HepG2 (cell line): ENCODE data around the gene GPR149. TPM values are rescaled to one million over a fixed set of nuclear protein-coding genes. Genes with fewer than 3 reads are reported as not detected.

Experiments
- ATAC-seq: fragments of 200-7000 bp; cut with Tn5 transposase; 3 replicates; pipeline ENCODE4 v1.9.1; 2020; ENCODE audit warnings: mild to moderate bottlenecking, moderate library complexity
- BruUV-seq: library from RNA; stranded (reverse); fragments of 400-500 nt; replicated peaks from 2 replicates; lab custom pipeline; 2021; lab: Mats Ljungman, UMichigan
- CTCF ChIA-PET: fragments of 300-600 bp; formaldehyde crosslinking; extraction: SDS; loops from one replicate; lab custom pipeline; 2021; ENCODE audit warnings: low total read pairs, inconsistent platforms, low intra/inter-chr PET ratio; lab: Yijun Ruan, JAX
- POLR2A ChIA-PET: fragments of 350-600 bp; sonication (Branson Sonifier 250); formaldehyde crosslinking; loops from one replicate; lab custom pipeline; 2020; ENCODE audit warnings: antibody characterized with exemption, inconsistent platforms; lab: Yijun Ruan, JAX
- DNase-seq: peaks from one replicate; pipeline ENCODE4 v3.0.0-alpha.2; 2015; ENCODE audit warnings: low spot score
- FAIRE-seq: peaks from 3 replicates; lab custom pipeline; 2011; peaks lifted over from hg19 to GRCh38; lab: Jason Lieb, UNC
- H2AFZ ChIP-seq: one replicate; pipeline ENCODE4 v1.6.1; 2011; ENCODE audit warnings: low read length, inconsistent platforms
- H3K27ac ChIP-seq: fragments of 300-600 bp; 3 replicates; pipeline ENCODE4 v1.8.0; 2011; ENCODE audit warnings: mixed run types, mild to moderate bottlenecking, mixed read lengths, low read length, inconsistent platforms; ENCODE audit not compliant: insufficient read depth; ENCODE audit errors: extremely low read length
- H3K27me3 ChIP-seq, 2 experiments: fragments of 200-600 bp in 1 of 2; 2 replicates in 1 of 2; 3 replicates in 1 of 2; pipeline versions ENCODE4 v1.6.0 to v1.8.0; 2011; ENCODE audit warnings: low read length in 2 of 2, mild to moderate bottlenecking in 2 of 2, moderate library complexity in 2 of 2, inconsistent platforms in 1 of 2; ENCODE audit not compliant: insufficient read depth in 2 of 2, control insufficient read depth in 1 of 2
- H3K36me3 ChIP-seq, 2 experiments: fragments of 200-600 bp in 1 of 2; replicated peaks in 1 of 2; 2 replicates in 1 of 2; 3 replicates in 1 of 2; pipeline versions ENCODE4 v1.5.1 to v1.8.0; 2011; ENCODE audit warnings: low read length in 2 of 2, inconsistent platforms in 1 of 2; ENCODE audit not compliant: insufficient read depth in 2 of 2, control insufficient read depth in 1 of 2
- H3K4me1 ChIP-seq: 2 replicates; pipeline ENCODE4 v1.5.1; 2012; ENCODE audit warnings: low read length, inconsistent platforms; ENCODE audit not compliant: insufficient read depth
- H3K4me2 ChIP-seq: 2 replicates; pipeline ENCODE4 v1.6.0; 2011; ENCODE audit warnings: low read depth, low read length, inconsistent platforms
- H3K4me3 ChIP-seq, 3 experiments: fragments of 200-600 bp in 1 of 3; sonication (generic), shearing (Covaris generic) in 1 of 3; replicated peaks in 1 of 3; 2 replicates each; pipeline ENCODE4 v1.5.1; 2011 to 2016; ENCODE audit warnings: low read length in 3 of 3, inconsistent platforms in 2 of 3, low read depth in 2 of 3, mild to moderate bottlenecking in 2 of 3, control low read depth in 1 of 3, mixed read lengths in 1 of 3; ENCODE audit not compliant: insufficient read depth in 1 of 3
- H3K79me2 ChIP-seq: one replicate; pipeline ENCODE4 v1.6.1; 2011; ENCODE audit warnings: low read length, inconsistent platforms; ENCODE audit not compliant: insufficient read depth
- H3K9ac ChIP-seq: 2 replicates; pipeline ENCODE4 v1.6.0; 2011; ENCODE audit warnings: mild to moderate bottlenecking, low read depth, low read length, inconsistent platforms; ENCODE audit not compliant: insufficient read depth
- H3K9me3 ChIP-seq: 2 replicates; pipeline ENCODE4 v1.5.1; 2012; ENCODE audit warnings: mild to moderate bottlenecking, low read length
- H4K20me1 ChIP-seq: 2 replicates; pipeline ENCODE4 v1.6.0; 2011; ENCODE audit warnings: inconsistent platforms, mild to moderate bottlenecking, low read length, moderate library complexity; ENCODE audit not compliant: insufficient read depth
- BRCA1 ChIP-seq: sonication (generic); formaldehyde crosslinking; IDR thresholded peaks from 2 replicates; pipeline ENCODE4 v1.4.0; 2020; ENCODE audit warnings: missing genetic modification reagents
- EHMT2 ChIP-seq: fragments of 200-600 bp; sonication (generic); IDR thresholded peaks from 2 replicates; pipeline ENCODE4 v1.7.0; 2017; ENCODE audit warnings: antibody characterized with exemption, low read depth, low read length, borderline replicate concordance
- FOSL2 ChIP-seq: sonication (generic); formaldehyde crosslinking; IDR thresholded peaks from 2 replicates; pipeline ENCODE4 v1.4.0; 2020; ENCODE audit warnings: missing genetic modification reagents
- HHEX ChIP-seq: IDR thresholded peaks from 2 replicates; pipeline ENCODE4 v1.6.1; 2016; ENCODE audit warnings: control low read depth
- KAT8 ChIP-seq: IDR thresholded peaks from 2 replicates; pipeline ENCODE4 v1.6.1; 2016; ENCODE audit warnings: missing genetic modification reagents, missing compliant biosample characterization
- KLF15 ChIP-seq: sonication (generic); formaldehyde crosslinking; IDR thresholded peaks from 2 replicates; pipeline ENCODE4 v1.8.1; 2023; ENCODE audit warnings: borderline replicate concordance, mild to moderate bottlenecking, inconsistent platforms, missing genetic modification reagents, mixed read lengths
- PCBP2 ChIP-seq: fragments of 200-400 bp; formaldehyde crosslinking; optimal IDR thresholded peaks from 2 replicates; pipeline ENCODE3; 2018; ENCODE audit warnings: low read length, low read depth; ENCODE audit not compliant: poor library complexity, severe bottlenecking
- SIX1 ChIP-seq: sonication (generic); formaldehyde crosslinking; IDR thresholded peaks from 2 replicates; pipeline ENCODE4 v1.4.0; 2020; ENCODE audit warnings: missing genetic modification reagents, borderline replicate concordance
- SPEN ChIP-seq: sonication (generic); formaldehyde crosslinking; IDR thresholded peaks from 2 replicates; pipeline ENCODE4 v1.5.1; 2020; ENCODE audit warnings: low read depth, mild to moderate bottlenecking, missing genetic modification reagents
- ZNF12 ChIP-seq: sonication (generic); formaldehyde crosslinking; IDR thresholded peaks from 2 replicates; pipeline ENCODE4 v1.5.0; 2020; ENCODE audit warnings: missing genetic modification reagents
- ZNF33A ChIP-seq: sonication (generic); formaldehyde crosslinking; IDR thresholded peaks from 2 replicates; pipeline ENCODE4 v1.5.1; 2020; ENCODE audit warnings: missing genetic modification reagents, mild to moderate bottlenecking, moderate library complexity, borderline replicate concordance
- ZNF878 ChIP-seq: sonication (generic); formaldehyde crosslinking; IDR thresholded peaks from 2 replicates; pipeline ENCODE4 v1.8.1; 2023; ENCODE audit warnings: mild to moderate bottlenecking, missing genetic modification reagents, moderate library complexity
- WGBS: methylation state at CpG from one replicate; pipeline ENCODE4 v1.1.6; 2017; ENCODE audit warnings: low lambda C conversion rate; 5-methylcytosine and 5-hydroxymethylcytosine counted together
- in situ Hi-C: cut with HindIII; loops from 2 replicates; pipeline ENCODE4 v1.10.0; 2017; ENCODE audit warnings: low pct_unique_long_range_greater_than_20kb; ENCODE audit not compliant: extremely low pct_ligation_motif_present
- intact Hi-C: fragments of 100-400 bp; cut with micrococcal nuclease; formaldehyde crosslinking; loops from one replicate; pipeline ENCODE4 v1.10.0; 2022; ENCODE audit not compliant: unreplicated experiment
- polyA plus RNA-seq, 8 experiments: library from polyadenylated mRNA; depleted of rRNA in 3 of 8; stranded (reverse) in 7 of 8; unstranded in 1 of 8; fragments of >200 nt; fragmentation: Illumina TruSeq in 4 of 8; extraction: Trizol in 4 of 8; gene quantifications; 2 replicates each; pipeline versions ENCODE4 v1.2.1 to v1.2.3, GENCODE V29; 2011 to 2016; ENCODE audit warnings: low read depth in 4 of 8, missing spikeins in 1 of 8, mixed read lengths in 1 of 8; ENCODE audit not compliant: insufficient read depth in 1 of 8
- total RNA-seq, 5 experiments: library from RNA; depleted of rRNA; stranded (reverse); fragments of >200 nt; fragmentation: Illumina TruSeq; extraction: Trizol; gene quantifications; 2 replicates each; pipeline ENCODE4 v1.2.3, GENCODE V29; 2016; ENCODE audit warnings: low read depth in 1 of 5
- TF ChIP-seq, protein P1 (sequence below): sonication (generic); formaldehyde crosslinking; IDR thresholded peaks from 2 replicates; pipeline ENCODE4 v1.9.0; 2022; ENCODE audit warnings: missing genetic modification reagents, mild to moderate bottlenecking, borderline replicate concordance
- TF ChIP-seq, protein P2 (sequence below): sonication (generic); formaldehyde crosslinking; IDR thresholded peaks from 2 replicates; pipeline ENCODE4 v1.4.0; 2020; ENCODE audit warnings: missing genetic modification reagents
- TF ChIP-seq, protein P3 (sequence below): sonication (generic); formaldehyde crosslinking; IDR thresholded peaks from 2 replicates; pipeline ENCODE4 v1.5.0; 2020; ENCODE audit warnings: mild to moderate bottlenecking, missing genetic modification reagents, moderate library complexity

The GPR149 gene
- total and polyA plus RNA-seq, 2 of the 13 experiments (the other 11 are each of a cell fraction or from before 2014, with no cell fraction given): not detected

DNA sequence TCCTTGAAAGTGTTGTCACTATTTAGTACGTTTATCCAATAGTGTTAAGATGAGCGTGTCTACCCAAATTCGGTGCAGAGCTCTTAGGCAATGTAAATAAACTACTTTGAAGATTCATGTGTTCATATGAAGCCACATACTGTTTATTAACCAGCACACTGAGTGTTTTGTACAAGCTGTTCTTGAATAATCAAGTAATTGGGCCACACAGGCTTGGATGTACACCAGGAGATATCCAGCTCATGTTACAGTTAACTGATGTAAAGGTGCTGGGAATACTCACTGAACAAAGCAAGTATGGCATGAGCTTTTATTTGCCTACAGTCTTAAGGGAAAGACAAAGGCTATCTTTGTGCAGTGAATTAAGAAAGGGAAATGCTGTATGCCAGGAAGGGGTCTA is 105.1 kb downstream of the GPR149 start (continued):
- TF ChIP-seq PCBP2 (no peak), ZNF878 (0 out of 2 replicates have a peak, but pooled peaks have one; percentile 9)
- TF ChIP-seq, protein P1, sequence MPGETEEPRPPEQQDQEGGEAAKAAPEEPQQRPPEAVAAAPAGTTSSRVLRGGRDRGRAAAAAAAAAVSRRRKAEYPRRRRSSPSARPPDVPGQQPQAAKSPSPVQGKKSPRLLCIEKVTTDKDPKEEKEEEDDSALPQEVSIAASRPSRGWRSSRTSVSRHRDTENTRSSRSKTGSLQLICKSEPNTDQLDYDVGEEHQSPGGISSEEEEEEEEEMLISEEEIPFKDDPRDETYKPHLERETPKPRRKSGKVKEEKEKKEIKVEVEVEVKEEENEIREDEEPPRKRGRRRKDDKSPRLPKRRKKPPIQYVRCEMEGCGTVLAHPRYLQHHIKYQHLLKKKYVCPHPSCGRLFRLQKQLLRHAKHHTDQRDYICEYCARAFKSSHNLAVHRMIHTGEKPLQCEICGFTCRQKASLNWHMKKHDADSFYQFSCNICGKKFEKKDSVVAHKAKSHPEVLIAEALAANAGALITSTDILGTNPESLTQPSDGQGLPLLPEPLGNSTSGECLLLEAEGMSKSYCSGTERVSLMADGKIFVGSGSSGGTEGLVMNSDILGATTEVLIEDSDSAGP (CRISPR knock-in tag): no peak

DNA sequence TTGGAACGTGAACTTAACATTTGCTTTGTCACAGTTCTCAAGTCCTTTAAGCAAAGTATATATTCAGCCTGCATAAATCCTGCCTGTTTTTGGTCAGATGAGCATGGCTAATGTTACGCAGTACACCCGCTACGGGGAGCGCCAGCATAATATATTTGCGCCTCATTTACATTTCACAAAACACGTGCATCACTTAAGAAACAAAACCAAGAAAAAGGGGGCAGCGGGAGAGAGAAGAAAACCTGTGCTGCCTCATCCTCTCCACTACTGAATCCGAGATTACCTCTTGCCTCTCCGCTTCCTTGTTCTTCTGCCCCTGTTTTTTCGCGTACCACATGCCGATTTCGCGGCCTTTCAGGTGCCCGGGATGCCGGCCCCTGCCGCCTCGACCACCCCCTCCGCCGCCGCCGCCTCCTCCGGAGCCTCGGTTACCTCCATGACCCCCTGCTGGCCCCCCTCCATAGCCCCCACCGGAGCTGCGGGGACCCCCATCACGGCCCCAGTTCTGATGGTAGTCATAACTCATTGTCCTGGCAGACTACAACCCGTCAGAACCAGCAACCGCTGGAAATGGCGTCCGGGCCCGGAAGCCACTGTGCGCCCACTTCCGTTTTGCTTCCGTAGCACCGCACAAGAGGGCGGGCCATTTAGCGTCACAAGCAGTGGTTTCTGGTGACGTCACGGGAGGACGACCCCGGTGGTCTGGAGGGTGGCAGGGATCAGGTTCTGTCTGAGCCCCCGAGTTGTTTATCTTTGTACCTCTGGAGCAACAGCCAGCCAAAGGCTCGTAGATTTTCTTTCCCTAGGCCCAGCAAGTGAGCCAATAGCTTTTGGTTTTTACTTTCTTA is 105.9 kb downstream of the GPR149 start, which contains the start of gene DHX36:
Gene DHX36, minus strand, starts transcription at position 597 of the 848 bp plus-strand sequence. Its CDS starts 71 bp downstream, at position 526.
- no peaks in the 10 kb centered on the region; a peak in 1 of 5 replicates for H3K27me3 ChIP-seq
- H2AFZ ChIP-seq: peak within 1 kb of the TSS; percentile 97
- peak; percentile 83 for FAIRE-seq
- H3K9me3 ChIP-seq: no peaks in the 10 kb centered on the region
- under 1% methylated on average over 32 of the region's 45 CpGs for WGBS
- peak; percentile 80 for DNase-seq
- peak within 1 kb of the TSS; percentile 79 for H3K27ac ChIP-seq
- H3K9ac ChIP-seq: peak within 1 kb of the TSS; percentile 91
- H4K20me1 ChIP-seq: peaks cover 11% of the 10 kb centered on the region
- H3K4me2 ChIP-seq: peak within 1 kb of the TSS; percentile 82
- peak; percentile 97 for ATAC-seq
- H3K36me3 ChIP-seq: peaks cover 0 to 1% of the 10 kb centered on the region in 2 experiments; a peak in 1 of 5 replicates
- no TSS peak for BruUV-seq
- CTCF ChIA-PET: no interaction called here
- H3K4me3 ChIP-seq: peak within 1 kb of the TSS; percentile 65 to 92 (median 83)
- in situ Hi-C loops (no loop called here), intact Hi-C loops (no loop called here)
- peaks cover 49% of the 10 kb centered on the region for H3K79me2 ChIP-seq
- POLR2A ChIA-PET: no interaction called here
- peaks cover 48% of the 10 kb centered on the region for H3K4me1 ChIP-seq
- TF ChIP-seq HHEX (CRISPR knock-in tag) (no peak), KLF15 (no peak), KAT8 (CRISPR knock-in tag) (peak; percentile 94), SIX1 (no peak), BRCA1 (CRISPR knock-in tag) (no peak), ZNF33A (CRISPR knock-in tag) (no peak), FOSL2 (peak; percentile 42), EHMT2 (no peak), ZNF12 (CRISPR knock-in tag) (no peak; the same call in 1 of the 2 replicates), SPEN (CRISPR knock-in tag) (peak; percentile 89; the same call in 1 of the 2 replicates)
- TF ChIP-seq, protein P2, sequence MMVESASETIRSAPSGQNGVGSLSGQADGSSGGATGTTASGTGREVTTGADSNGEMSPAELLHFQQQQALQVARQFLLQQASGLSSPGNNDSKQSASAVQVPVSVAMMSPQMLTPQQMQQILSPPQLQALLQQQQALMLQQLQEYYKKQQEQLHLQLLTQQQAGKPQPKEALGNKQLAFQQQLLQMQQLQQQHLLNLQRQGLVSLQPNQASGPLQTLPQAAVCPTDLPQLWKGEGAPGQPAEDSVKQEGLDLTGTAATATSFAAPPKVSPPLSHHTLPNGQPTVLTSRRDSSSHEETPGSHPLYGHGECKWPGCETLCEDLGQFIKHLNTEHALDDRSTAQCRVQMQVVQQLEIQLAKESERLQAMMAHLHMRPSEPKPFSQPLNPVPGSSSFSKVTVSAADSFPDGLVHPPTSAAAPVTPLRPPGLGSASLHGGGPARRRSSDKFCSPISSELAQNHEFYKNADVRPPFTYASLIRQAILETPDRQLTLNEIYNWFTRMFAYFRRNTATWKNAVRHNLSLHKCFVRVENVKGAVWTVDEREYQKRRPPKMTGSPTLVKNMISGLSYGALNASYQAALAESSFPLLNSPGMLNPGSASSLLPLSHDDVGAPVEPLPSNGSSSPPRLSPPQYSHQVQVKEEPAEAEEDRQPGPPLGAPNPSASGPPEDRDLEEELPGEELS (CRISPR knock-in tag): no peak
- TF ChIP-seq, protein P3, sequence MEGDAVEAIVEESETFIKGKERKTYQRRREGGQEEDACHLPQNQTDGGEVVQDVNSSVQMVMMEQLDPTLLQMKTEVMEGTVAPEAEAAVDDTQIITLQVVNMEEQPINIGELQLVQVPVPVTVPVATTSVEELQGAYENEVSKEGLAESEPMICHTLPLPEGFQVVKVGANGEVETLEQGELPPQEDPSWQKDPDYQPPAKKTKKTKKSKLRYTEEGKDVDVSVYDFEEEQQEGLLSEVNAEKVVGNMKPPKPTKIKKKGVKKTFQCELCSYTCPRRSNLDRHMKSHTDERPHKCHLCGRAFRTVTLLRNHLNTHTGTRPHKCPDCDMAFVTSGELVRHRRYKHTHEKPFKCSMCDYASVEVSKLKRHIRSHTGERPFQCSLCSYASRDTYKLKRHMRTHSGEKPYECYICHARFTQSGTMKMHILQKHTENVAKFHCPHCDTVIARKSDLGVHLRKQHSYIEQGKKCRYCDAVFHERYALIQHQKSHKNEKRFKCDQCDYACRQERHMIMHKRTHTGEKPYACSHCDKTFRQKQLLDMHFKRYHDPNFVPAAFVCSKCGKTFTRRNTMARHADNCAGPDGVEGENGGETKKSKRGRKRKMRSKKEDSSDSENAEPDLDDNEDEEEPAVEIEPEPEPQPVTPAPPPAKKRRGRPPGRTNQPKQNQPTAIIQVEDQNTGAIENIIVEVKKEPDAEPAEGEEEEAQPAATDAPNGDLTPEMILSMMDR (CRISPR knock-in tag): no peak
